ENCODE data around the gene LTN1.

DNA sequence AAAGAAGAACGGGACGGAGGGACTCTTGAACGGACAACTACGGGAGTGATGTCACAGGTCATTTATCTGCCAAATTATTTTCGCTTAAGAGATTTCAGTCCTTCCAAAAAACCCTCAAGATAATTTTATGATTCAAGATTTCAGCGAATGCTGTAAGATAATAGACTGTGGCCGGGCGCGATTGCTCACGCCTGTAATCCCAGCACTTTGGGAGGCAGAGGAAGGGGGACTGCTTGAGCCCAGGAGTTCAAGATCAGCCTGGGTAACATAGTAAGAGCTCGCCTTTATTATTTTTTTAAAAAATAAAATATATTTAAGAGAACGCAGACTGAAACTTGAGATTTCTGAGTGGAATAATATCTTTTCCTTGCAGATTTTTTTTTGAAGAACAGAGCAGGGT lies 25.9 kb upstream of the LTN1 start:
- TF ChIP-seq TAF1 (IDR thresholded peaks at IDR 0.05; ENCODE audit: low read depth, low read length): no peak
- no peak for TF ChIP-seq POLR2AphosphoS5 (IDR thresholded peaks at IDR 0.05; ENCODE audit: low read depth, low read length)

Measured in GM12891 (cell line).